ENCODE data around the gene SNED1.
"Not testable (repeated sequence)": the region's sequence is repeated elsewhere in the genome, so short reads cannot be mapped to it uniquely, and the experiment has no call there.

SNED1 gene

DNA sequence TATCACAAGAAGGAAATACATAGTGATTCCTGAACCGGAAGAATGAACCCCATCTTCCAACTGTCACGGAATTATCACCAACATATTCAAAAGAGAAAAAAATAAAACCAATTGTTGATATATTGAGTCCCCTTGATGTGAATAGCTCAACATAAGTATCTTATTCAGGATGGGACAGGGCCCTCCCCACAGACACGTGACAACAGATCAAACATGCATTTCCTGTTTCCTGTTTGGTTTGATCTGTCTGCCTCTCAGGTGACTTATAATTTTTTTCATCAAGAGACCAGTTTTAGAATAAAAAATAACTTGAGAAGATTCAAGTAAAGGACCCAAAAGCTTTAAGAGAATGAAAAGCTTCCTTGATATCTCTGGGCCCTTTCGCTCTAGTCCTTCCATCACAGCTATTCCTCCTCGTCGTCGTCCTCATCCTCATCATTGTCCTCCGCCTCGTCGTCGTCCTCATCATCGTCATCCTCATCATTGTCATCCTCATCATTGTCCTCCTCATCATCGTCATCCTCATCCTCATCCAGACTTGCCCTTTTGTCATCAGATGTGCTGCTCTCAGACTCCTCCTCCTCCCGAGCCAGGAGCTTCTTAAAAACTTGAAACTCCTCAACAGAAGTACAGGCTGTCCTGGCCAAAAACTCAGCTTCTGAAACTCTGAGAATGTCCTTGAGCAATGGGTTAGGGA, 97.3 kb downstream of the SNED1 start:
- Histone ChIP-seq H3K9me3 (replicated peaks; ENCODE audit: low read length) (no peaks in the 10 kb centered on the region), H3K4me3 (ENCODE audit: low read length) (no peak overlapping the region), H3K4me1 (ENCODE audit: control insufficient read depth, insufficient read depth, low read length) (peaks cover 9% of the 10 kb centered on the region), H3K4me2 (ENCODE audit: low read length) (no peak overlapping the region), H3K9ac (ENCODE audit: low read depth, low read length) (no peak overlapping the region), H3K36me3 (ENCODE audit: insufficient read depth, low read length) (peaks cover 67% of the 10 kb centered on the region), H3K27me3 (ENCODE audit: control insufficient read depth, insufficient read depth, low read length) (no peaks in the 10 kb centered on the region)

DNA sequence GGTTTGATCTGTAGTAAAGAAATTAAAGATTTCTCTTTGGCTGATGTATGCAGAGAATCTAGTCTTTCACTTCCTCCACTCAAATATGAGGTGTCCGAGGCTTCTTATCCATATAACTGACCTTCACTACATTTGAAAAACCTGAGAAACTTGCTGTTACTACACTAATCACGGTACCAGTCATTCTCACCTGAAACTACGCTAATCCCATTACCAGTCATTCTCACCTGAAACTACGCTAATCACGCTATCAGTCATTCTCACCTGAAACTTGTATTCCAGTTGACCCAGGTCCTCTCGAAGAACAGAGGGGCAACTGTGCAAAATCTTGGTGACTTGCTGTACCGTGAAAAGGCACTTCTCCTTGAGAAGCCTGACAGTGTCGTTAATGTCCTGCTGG, 98.6 kb downstream of the SNED1 start:
- no peak overlapping the region for H3K9ac ChIP-seq (ENCODE audit: low read depth, low read length)
- H3K9me3 ChIP-seq (replicated peaks; ENCODE audit: low read length): no peaks in the 10 kb centered on the region
- no peaks in the 10 kb centered on the region for H3K27me3 ChIP-seq (ENCODE audit: control insufficient read depth, insufficient read depth, low read length)
- H3K4me2 ChIP-seq (ENCODE audit: low read length): no peak overlapping the region
- H3K4me1 ChIP-seq (ENCODE audit: control insufficient read depth, insufficient read depth, low read length): peaks cover 14% of the 10 kb centered on the region
- H3K4me3 ChIP-seq (ENCODE audit: low read length): no peak overlapping the region
- H3K36me3 ChIP-seq (ENCODE audit: insufficient read depth, low read length): peaks cover 59% of the 10 kb centered on the region

DNA sequence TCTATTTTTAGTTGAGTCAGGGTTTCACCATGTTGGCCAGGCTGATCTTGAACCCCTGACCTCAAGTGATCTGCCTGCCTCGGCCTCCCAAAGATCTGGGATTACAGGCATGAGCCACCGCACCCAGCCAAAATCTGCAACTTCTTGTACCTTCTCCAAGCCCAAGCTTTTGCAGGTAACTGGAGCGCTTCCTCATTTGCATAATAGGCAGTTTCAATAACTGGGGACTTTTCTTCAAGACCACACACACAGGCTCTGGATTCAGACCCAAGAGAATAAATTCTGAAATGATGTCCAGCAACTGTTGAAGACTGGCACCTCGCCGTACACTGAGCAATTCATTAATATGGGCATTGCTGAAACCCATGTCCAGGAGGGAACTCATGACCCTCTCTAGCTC, 100.8 kb downstream of the SNED1 start:
- no peaks in the 10 kb centered on the region for H3K27me3 ChIP-seq (ENCODE audit: control insufficient read depth, insufficient read depth, low read length)
- H3K4me1 ChIP-seq (ENCODE audit: control insufficient read depth, insufficient read depth, low read length): peaks cover 11% of the 10 kb centered on the region
- no peaks in the 10 kb centered on the region for H3K9me3 ChIP-seq (replicated peaks; ENCODE audit: low read length)
- H3K4me3 ChIP-seq (ENCODE audit: low read length): no peak overlapping the region
- no peak overlapping the region for H3K4me2 ChIP-seq (ENCODE audit: low read length)
- H3K36me3 ChIP-seq (ENCODE audit: insufficient read depth, low read length): peaks cover 42% of the 10 kb centered on the region
- H3K9ac ChIP-seq (ENCODE audit: low read depth, low read length): no peak overlapping the region

DNA sequence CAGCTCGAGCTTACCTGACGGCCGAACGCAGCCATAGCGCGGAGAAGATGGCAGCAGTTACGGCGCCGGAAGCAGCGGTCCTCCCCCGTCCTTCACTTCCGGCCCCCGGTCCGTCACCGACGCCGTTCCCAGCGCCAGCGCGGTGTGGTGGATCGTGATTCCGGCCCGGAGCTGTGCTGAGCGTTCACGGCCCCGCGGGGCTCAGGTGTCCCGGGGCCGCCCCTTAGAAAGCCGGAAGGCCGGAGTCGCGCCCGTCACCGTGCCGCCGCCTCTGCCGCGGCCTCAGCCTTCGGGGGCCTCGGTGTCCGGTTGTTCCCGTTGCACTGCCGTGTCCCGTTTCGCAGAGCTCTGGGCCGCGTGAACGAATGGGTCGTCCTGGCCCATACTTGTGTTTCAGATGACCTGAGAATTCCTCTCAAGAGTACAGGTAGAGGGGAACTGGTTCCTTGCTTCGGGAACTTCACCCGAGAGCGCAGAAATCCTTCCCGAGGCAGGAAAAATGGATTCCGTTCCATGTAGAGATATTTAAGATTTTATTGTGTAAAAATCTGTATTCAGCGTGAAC, 103.9 kb downstream of the SNED1 start, which contains the start of gene MTERF4:
MTERF4 (minus strand) TSS at position 49 of the 565 bp plus-strand sequence; CDS start at position 35, 14 bp downstream.
- peaks cover 11% of the 10 kb centered on the region for H3K4me1 ChIP-seq (ENCODE audit: control insufficient read depth, insufficient read depth, low read length)

DNA sequence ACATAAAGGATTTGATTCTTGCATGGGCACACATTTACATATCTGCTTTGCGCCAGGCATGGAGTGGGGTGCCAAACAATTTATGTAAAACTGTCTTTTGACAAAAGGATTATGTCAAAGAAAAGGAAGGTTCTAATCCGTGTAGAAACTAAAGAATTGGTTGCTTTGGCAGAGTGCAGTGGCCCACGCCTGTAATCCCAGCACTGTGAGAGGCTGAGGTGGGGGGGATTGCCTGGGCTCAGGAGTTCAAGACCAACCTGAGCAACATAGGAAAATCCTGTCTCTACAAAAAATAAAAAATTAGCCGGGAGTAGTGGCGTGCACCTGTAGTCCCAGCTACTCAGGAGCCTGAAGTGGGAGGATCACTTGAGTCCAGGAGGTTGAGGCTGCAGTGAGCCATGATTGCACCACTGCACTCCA, 104.8 kb downstream of the SNED1 start:
- Histone ChIP-seq H3K4me1 (ENCODE audit: control insufficient read depth, insufficient read depth, low read length) (peaks cover 11% of the 10 kb centered on the region), H3K9me3 (replicated peaks; ENCODE audit: low read length) (no peaks in the 10 kb centered on the region), H3K9ac (ENCODE audit: low read depth, low read length) (peak overlapping the region; percentile 95), H3K36me3 (ENCODE audit: insufficient read depth, low read length) (peaks cover 8% of the 10 kb centered on the region), H3K27me3 (ENCODE audit: control insufficient read depth, insufficient read depth, low read length) (no peaks in the 10 kb centered on the region), H3K4me2 (ENCODE audit: low read length) (peak overlapping the region; percentile 99), H3K4me3 (ENCODE audit: low read length) (peak overlapping the region; percentile 93)

More for the DNA sequence above, 103.9 kb downstream of the SNED1 start, which contains the start of gene MTERF4:
- peak within 1 kb of the TSS; percentile 93 for H3K4me3 ChIP-seq (ENCODE audit: low read length)
- no peaks in the 10 kb centered on the region for H3K9me3 ChIP-seq (replicated peaks; ENCODE audit: low read length)
- H3K27me3 ChIP-seq (ENCODE audit: control insufficient read depth, insufficient read depth, low read length): no peaks in the 10 kb centered on the region
- peak within 1 kb of the TSS; percentile 95 for H3K9ac ChIP-seq (ENCODE audit: low read depth, low read length)
- peak within 1 kb of the TSS; percentile 99 for H3K4me2 ChIP-seq (ENCODE audit: low read length)
- H3K36me3 ChIP-seq (ENCODE audit: insufficient read depth, low read length): peaks cover 12% of the 10 kb centered on the region

DNA sequence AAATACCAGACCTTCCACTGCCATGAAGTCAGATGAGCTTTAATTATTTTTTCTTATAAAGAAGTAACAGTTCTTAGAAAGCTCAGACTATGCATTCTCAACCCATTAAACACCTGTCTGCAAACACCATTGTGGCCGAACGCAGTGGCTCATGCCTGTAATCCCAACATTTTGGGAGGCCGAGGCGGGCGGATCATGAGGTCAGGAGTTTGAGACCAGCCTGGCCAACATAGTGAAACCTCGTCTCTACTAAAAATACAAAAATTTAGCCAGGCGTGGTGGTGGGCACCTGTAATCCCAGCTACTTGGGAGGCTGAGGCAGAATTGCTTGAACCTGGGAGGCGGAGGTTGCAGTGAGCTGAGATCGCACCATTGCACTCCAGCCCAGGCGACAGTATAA, 106.2 kb downstream of the SNED1 start:
- H3K4me1 ChIP-seq (ENCODE audit: control insufficient read depth, insufficient read depth, low read length): peaks cover 11% of the 10 kb centered on the region
- H3K36me3 ChIP-seq (ENCODE audit: insufficient read depth, low read length); H3K9me3 ChIP-seq (replicated peaks; ENCODE audit: low read length); H3K4me2 ChIP-seq (ENCODE audit: low read length); H3K4me3 ChIP-seq (ENCODE audit: low read length); H3K27me3 ChIP-seq (ENCODE audit: control insufficient read depth, insufficient read depth, low read length); H3K9ac ChIP-seq (ENCODE audit: low read depth, low read length): not testable (repeated sequence)

DNA sequence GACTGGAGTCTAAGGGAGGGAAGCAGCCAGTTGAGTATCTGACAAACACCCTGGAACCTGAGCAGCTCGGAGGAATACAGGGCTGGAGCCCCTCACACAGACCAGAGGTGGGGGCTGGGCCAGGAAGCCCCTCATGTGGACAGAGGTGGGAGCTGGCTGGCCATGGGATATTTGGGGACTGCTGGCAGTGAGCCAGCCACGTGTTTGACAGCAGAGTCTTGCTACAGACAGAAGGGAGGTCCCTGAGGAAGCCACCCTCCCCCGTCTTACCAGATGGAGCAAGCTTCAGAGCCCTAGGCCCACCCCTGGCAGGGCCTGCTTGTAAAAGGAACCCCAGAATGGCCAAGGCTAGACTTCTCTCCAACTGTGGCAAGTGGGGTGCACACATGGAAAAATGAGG, 107.2 kb downstream of the SNED1 start:
- H3K27me3 ChIP-seq (ENCODE audit: control insufficient read depth, insufficient read depth, low read length): no peaks in the 10 kb centered on the region
- no peak overlapping the region for H3K9ac ChIP-seq (ENCODE audit: low read depth, low read length)
- no peaks in the 10 kb centered on the region for H3K9me3 ChIP-seq (replicated peaks; ENCODE audit: low read length)
- H3K4me3 ChIP-seq (ENCODE audit: low read length): no peak overlapping the region
- peaks cover 11% of the 10 kb centered on the region for H3K4me1 ChIP-seq (ENCODE audit: control insufficient read depth, insufficient read depth, low read length)
- no peaks in the 10 kb centered on the region for H3K36me3 ChIP-seq (ENCODE audit: insufficient read depth, low read length)
- H3K4me2 ChIP-seq (ENCODE audit: low read length): no peak overlapping the region

DNA sequence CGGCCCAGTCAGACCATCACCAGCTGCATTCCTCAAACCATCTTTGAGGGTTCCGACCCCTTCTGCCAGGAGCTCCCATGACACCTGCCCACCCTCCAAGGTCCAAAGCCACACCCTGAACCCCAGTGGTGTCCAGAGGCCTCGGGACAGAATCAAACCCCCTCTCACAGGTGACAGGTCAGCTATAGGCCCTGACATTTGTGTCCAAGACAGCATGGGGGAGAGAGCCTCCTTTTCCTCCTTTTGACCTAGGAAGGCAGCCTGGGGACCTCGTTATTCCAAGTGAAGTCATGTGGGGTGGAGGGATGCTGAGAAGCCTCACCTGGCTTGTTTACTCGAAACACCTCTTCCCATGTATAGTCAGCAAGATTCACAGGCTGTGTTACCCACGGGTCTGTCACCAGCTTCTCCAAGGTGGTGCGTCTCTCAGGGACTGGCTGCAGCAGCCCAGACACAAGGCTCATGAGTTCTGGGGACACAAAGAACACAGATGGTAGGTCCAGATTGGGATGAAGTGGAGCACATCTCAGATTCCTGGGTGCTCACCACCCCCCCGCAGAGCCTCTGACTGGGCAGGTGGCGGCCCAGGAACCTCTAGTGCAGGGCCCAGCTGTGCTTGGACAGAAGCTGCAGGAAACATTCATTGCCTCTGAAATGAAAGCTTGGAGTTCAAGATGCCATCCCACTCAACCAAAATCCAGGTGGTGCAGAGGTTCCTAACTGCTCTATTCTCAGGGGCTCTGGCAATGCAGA, 108.8 kb downstream of the SNED1 start:
- Histone ChIP-seq H3K27me3 (ENCODE audit: control insufficient read depth, insufficient read depth, low read length) (no peaks in the 10 kb centered on the region), H3K36me3 (ENCODE audit: insufficient read depth, low read length) (no peaks in the 10 kb centered on the region), H3K4me3 (ENCODE audit: low read length) (no peak overlapping the region), H3K9ac (ENCODE audit: low read depth, low read length) (no peak overlapping the region), H3K4me1 (ENCODE audit: control insufficient read depth, insufficient read depth, low read length) (peaks cover 4% of the 10 kb centered on the region), H3K9me3 (replicated peaks; ENCODE audit: low read length) (no peaks in the 10 kb centered on the region), H3K4me2 (ENCODE audit: low read length) (no peak overlapping the region)

DNA sequence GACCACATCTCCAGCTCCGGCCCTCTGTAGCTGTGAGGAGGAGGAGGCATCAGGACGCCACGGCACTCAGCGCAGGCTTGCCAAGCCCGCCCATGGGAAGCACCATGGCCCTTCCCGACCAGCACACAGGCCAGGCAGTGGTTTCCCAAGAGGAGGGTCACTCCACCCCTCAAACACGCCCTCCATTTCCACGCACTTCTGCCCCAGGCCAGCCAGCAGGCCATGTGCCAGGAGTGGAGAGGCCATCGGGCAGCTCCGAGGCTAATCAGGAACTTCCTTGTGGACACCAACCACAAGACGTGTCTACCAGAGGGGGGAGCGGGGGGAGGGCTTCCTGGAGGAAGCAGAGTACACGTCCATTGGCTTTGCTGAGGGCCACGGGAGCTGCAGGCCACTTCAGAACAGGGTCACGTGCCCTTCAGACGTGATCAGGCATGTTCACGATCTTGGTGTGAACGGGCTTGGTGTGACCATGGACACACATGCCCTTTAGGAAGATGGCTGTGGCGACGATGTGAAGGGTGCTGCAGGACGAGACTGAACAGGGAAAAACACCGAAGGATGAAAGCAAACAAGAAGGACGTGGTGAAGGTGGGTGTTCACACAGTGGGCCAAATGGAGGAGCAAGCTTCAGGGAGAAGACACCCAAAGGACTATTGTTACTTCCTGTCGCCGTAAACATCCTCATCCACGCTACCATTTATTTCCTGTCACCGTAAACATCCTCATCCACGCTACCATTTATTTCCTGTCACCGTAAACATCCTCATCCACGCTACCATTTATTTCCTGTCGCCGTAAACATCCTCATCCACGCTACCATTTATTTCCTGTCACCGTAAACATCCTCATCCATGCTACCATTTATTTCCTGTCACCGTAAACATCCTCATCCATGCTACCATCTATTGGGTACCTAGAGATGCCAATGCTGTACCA, 110.1 kb downstream of the SNED1 start:
- H3K9me3 ChIP-seq (replicated peaks; ENCODE audit: low read length): no peaks in the 10 kb centered on the region
- no peaks in the 10 kb centered on the region for H3K4me1 ChIP-seq (ENCODE audit: control insufficient read depth, insufficient read depth, low read length)
- H3K4me3 ChIP-seq (ENCODE audit: low read length): no peak overlapping the region
- no peak overlapping the region for H3K4me2 ChIP-seq (ENCODE audit: low read length)
- H3K36me3 ChIP-seq (ENCODE audit: insufficient read depth, low read length): no peaks in the 10 kb centered on the region
- H3K9ac ChIP-seq (ENCODE audit: low read depth, low read length): no peak overlapping the region
- H3K27me3 ChIP-seq (ENCODE audit: control insufficient read depth, insufficient read depth, low read length): no peaks in the 10 kb centered on the region

DNA sequence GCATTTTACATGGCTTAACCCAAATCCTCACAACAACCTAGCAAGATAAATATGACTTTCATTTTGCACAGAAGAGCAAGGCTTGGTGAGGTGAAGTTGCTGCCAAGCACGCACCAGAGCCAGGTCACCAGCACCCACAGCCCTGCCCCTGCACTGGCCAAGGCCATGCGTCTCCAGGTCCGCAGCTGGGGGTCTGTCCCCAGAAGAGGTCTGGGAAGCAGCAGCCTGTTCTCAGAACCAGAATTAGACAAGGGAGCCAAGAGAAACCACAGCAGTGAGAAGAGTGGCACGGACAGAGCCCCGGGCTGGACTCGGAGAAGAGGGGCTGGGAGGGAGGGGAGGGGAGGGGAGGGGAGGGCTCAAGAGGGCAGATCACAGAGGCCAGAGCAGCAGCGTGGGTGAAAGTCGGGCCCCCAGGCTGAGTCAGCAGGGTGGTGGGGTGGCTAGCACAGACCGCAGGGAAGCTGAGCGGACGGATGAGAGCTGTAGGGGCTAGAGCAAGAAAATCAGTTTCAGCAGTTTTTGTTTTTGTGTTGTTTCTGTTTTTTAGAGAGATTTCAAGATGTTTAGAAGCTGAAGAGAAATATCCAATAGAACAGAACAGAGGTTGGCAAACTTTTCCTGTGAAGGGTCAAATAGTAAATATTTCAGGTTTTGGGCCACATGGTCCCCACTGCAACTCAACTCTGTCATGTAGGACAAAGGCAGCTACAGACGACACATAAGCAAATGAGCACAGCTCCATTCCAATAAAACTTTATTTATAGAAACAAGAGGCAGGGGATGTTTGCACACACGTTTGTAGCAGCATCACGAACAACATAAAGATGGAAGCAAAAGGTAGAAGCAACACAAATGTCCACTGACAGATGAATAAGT, 111.0 kb downstream of the SNED1 start:
- Histone ChIP-seq H3K36me3 (ENCODE audit: insufficient read depth, low read length) (no peaks in the 10 kb centered on the region), H3K4me1 (ENCODE audit: control insufficient read depth, insufficient read depth, low read length) (no peaks in the 10 kb centered on the region), H3K9ac (ENCODE audit: low read depth, low read length) (no peak overlapping the region), H3K4me3 (ENCODE audit: low read length) (no peak overlapping the region), H3K27me3 (ENCODE audit: control insufficient read depth, insufficient read depth, low read length) (no peaks in the 10 kb centered on the region), H3K9me3 (replicated peaks; ENCODE audit: low read length) (no peaks in the 10 kb centered on the region), H3K4me2 (ENCODE audit: low read length) (no peak overlapping the region)

Measured in skeletal muscle satellite cell (primary cell).